GM12801 (cell line): ENCODE data around the gene STRN3.

ENCODE experiments used
- TF ChIP-seq, protein P1 (sequence below): IDR thresholded peaks from one replicate; pipeline ENCODE4 v1.5.1; 2011; ENCODE audit warnings: control low read depth; ENCODE audit not compliant: insufficient read length; ENCODE audit errors: extremely low read depth

STRN3 gene

DNA sequence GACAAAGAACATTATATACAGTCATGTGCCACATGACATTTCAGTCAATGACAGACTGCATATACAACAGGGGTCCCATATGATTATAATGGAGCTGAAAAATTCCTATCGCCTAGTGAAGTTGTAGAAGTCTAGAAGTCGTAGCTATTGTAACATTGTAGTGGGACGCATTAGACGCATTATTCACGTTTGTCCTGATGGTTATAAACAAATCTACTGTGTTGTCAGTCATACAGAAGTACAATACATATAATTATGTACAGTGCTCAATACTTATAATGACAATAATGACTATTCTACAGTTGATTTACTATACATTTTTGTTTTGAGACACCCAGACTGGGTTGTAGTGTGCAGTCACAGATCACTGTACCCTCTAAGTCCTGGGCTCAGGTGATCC, 64.8 kb downstream of the STRN3 start:
- TF ChIP-seq, protein P1, sequence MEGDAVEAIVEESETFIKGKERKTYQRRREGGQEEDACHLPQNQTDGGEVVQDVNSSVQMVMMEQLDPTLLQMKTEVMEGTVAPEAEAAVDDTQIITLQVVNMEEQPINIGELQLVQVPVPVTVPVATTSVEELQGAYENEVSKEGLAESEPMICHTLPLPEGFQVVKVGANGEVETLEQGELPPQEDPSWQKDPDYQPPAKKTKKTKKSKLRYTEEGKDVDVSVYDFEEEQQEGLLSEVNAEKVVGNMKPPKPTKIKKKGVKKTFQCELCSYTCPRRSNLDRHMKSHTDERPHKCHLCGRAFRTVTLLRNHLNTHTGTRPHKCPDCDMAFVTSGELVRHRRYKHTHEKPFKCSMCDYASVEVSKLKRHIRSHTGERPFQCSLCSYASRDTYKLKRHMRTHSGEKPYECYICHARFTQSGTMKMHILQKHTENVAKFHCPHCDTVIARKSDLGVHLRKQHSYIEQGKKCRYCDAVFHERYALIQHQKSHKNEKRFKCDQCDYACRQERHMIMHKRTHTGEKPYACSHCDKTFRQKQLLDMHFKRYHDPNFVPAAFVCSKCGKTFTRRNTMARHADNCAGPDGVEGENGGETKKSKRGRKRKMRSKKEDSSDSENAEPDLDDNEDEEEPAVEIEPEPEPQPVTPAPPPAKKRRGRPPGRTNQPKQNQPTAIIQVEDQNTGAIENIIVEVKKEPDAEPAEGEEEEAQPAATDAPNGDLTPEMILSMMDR, result no peak

DNA sequence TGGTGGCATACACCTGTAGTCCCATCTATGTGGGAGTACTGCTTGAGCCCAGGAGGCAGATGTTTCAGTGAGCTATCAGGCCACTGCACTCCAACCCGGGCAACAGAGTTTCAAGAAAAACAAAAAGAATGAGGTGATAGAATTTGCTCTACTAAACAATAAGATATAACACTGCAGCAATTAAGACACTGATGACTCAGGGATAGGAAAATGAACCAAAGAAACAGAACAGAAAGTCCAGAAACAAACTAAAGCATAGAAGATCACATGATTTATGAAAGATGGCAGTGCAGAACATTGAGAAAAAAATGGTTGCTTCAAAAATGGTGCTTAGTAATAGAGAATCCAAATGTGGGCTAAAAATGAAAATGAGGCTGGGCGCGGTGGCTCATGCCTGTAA, 66.0 kb downstream of the STRN3 start:
- TF ChIP-seq, protein P1, result no peak

DNA sequence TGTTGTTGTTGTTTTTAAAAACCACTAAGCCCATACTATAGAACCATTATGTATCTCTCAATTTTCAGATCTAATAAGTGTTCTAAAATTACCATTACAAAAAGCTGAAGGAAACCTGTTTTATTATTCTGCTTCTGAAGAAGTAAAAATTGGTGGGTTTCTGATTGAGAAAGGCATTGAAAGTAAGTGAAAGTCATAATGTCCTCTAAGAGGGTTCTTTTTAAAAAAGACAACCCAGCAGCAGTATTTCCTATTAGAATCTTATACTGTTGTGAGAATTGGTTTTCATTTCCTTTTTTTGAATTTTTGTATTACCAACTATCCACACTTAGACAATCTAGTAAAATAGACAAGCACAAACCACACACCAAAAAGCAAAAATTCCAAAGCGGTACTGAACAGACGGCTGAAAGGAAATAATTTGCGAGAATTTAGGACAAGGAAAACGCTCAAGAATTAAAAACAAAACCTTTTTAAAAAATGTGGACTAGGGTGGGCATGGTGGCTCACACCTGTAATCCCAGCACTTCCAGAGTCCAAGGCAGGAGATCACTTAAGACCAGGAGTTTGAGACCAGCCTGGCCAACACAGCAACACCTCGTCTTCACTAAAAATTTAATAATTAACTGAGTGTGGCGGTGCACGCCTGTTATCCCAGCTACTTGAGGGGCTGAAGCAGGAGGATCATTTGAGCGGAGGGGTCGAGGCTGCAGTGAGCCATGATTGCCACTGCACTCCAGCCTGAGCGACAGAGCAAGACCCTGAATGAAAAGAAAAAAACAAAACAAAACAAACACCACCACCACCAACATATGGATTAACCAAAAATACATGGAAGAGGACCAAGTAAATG, 67.4 kb downstream of the STRN3 start:
- TF ChIP-seq, protein P1, result no peak

DNA sequence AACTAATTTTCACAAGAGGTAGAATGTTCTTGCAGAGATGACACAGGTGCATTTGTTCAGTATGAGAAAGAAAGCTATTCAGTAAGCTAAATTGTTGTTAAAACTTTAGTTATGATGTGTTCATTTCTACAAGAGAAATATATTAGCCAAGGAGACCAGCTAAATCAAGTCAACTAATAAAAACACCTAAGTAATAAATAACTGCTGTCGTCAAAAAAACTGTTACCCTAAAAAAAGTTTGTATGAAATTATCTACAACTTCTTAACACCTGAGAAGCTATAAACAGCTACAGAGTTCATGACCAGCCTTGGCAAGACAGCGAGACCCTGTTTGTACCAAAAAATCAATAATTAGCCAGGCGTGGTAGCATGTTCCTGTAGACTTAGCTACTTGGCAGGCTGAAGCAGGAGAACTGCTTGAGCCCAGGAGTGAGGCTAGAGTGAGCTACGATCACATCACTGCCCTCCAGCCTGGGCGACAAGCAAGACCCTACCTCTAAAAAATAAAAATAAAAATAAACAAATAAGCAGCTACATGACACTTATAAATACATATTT, 68.3 kb downstream of the STRN3 start:
- TF ChIP-seq, protein P1, result no peak

DNA sequence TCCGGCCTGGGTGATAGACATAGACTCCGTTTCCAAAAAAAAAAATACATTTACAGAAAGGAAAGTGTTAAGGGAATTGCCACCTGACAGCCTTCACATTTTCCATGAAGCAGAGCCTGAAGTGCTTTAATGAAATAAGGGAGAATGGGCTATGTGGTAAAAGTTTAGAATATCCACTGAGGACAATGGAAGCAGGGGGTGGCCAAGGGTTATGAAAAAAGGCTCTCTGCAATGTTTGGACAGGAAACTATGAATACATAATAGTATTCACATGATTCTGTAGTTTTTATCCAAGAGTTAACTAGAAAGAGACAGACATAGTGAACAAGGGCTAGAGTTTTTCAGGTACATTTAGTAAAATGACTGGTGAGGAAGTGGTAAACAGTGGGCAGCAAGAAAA, 76.5 kb downstream of the STRN3 start:
- TF ChIP-seq, protein P1, result no peak

DNA sequence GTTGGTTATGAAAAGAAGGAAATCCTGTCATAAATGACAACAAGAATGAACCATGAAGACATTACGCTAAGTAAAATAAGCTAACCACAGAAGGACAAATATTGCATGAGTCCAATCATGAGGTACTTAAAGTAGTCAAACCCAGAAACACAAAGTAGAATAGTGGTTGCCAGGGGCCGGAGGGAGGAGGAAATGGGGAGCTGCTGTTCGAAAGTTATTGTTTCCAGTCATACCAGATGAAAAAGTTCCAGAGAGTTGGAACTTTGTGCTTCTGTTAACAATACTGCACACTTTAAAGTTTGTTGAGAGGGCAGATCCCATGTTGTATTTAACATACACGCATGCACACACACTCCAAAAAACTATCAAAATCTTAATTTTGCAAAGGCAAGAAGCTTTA, 82.5 kb downstream of the STRN3 start:
- TF ChIP-seq, protein P1, result no peak

DNA sequence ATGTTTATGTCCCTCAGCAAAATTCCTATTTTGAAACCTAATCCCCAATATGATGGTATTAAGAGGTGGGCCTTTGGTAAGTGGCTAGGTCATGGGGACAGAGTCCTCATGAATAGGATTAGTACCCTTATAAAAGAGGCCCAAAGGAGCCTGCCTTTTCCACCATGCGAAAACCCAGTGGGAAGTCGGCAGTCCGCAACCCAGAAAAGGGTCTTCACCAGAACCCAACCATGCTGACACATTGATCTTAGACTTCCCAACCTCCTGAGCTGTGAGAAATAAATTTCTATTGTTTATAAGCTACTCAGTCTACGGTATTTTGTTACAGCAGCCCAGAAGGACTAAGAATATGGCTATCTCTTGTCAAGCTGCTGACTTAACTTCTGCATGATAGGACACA, 85.3 kb downstream of the STRN3 start:
- TF ChIP-seq, protein P1, result no peak
